Thoracic aorta (tissue), 2 donors: ENCODE measurements around the gene VASN. TPM values are rescaled to one million over a fixed set of nuclear protein-coding genes. Genes with fewer than 3 reads are reported as not detected.

Experiments
- ATAC-seq: fragments of 150-250 bp; one replicate; pipeline ENCODE4 v1.8.0; 2017; ENCODE audit warnings: low read depth; ENCODE audit not compliant: insufficient number of reproducible peaks, low FRiP score
- DNase-seq: peaks from one replicate; pipeline ENCODE4 v3.0.0-alpha.2; 2020; ENCODE audit warnings: low spot score
- H3K27ac ChIP-seq, 2 donors: fragments of 200-600 bp; sonication (generic); 1 replicate in 1 of 2; 2 replicates in 1 of 2; pipeline ENCODE4 v1.5.1; 2016; ENCODE audit warnings: mild to moderate bottlenecking in 2 of 2, moderate library complexity in 2 of 2
- H3K27me3 ChIP-seq: fragments of 200-600 bp; sonication (generic); replicated peaks from 2 replicates; pipeline ENCODE4 v1.6.0; 2016; ENCODE audit warnings: mild to moderate bottlenecking; ENCODE audit not compliant: insufficient read depth
- H3K36me3 ChIP-seq: fragments of 200-600 bp; sonication (generic); one replicate; pipeline ENCODE4 v1.5.1; 2016
- H3K4me1 ChIP-seq, 2 donors: fragments of 200-600 bp; sonication (generic); 1 replicate in 1 of 2; 2 replicates in 1 of 2; pipeline versions ENCODE4 v1.5.1 to v1.6.0; 2016; ENCODE audit warnings: low read depth in 2 of 2, mild to moderate bottlenecking in 1 of 2; ENCODE audit not compliant: control insufficient read depth in 1 of 2
- H3K4me3 ChIP-seq: fragments of 200-600 bp; sonication (generic); 2 replicates; pipeline ENCODE4 v1.5.1; 2016; ENCODE audit warnings: mild to moderate bottlenecking
- H3K9me3 ChIP-seq: fragments of 200-600 bp; sonication (generic); 2 replicates; pipeline ENCODE4 v1.5.1; 2016
- total RNA-seq, 2 donors: library from RNA; depleted of rRNA; stranded (reverse); fragments of >200 nt; gene quantifications; one replicate each; pipeline versions ENCODE4 v1.1.0 to v1.2.3, GENCODE V29; 2016
- TF ChIP-seq, protein P1 (sequence below): fragments of 200-600 bp; sonication (generic); IDR thresholded peaks from one replicate; pipeline ENCODE4 v1.5.1; 2019; ENCODE audit warnings: antibody characterized with exemption

VASN gene
- total RNA-seq, 2 donors from 2014 or later, result 197 to 217 TPM

DNA sequence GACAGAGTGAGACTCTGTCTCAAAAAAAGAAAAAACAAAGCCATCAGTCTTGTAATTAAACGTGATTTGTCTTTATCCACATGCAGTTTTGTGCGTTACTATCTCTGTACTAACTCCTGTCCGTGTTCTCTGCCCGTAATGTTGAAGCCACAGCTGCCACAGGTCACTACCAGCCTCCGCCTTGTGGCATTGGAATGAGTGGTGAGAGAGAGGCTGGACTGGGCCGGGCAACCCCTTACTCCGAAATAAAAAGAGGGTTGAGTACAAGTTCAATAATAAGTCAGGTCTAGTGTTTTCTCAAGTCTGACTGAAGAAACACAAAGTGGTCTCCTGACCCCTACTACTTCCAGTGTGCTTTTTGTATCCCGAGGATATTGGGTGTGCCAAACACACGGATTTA is 59.4 kb downstream of the VASN start:
- Histone ChIP-seq H3K4me3 (no peak overlapping the region), H3K27ac (no peak overlapping the region), H3K9me3 (no peaks in the 10 kb centered on the region), H3K27me3 (no peaks in the 10 kb centered on the region), H3K36me3 (no peaks in the 10 kb centered on the region), H3K4me1 (peaks cover 8 to 18% of the 10 kb centered on the region in 2 donors)
- TF ChIP-seq, protein P1, sequence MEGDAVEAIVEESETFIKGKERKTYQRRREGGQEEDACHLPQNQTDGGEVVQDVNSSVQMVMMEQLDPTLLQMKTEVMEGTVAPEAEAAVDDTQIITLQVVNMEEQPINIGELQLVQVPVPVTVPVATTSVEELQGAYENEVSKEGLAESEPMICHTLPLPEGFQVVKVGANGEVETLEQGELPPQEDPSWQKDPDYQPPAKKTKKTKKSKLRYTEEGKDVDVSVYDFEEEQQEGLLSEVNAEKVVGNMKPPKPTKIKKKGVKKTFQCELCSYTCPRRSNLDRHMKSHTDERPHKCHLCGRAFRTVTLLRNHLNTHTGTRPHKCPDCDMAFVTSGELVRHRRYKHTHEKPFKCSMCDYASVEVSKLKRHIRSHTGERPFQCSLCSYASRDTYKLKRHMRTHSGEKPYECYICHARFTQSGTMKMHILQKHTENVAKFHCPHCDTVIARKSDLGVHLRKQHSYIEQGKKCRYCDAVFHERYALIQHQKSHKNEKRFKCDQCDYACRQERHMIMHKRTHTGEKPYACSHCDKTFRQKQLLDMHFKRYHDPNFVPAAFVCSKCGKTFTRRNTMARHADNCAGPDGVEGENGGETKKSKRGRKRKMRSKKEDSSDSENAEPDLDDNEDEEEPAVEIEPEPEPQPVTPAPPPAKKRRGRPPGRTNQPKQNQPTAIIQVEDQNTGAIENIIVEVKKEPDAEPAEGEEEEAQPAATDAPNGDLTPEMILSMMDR, result no peak
- no peak for ATAC-seq
- DNase-seq, result no peak

Other genes with a start within 250 kb of the VASN start
- gene SRL, start 129.8 kb upstream of the VASN start, total RNA-seq, result 1 to 10 TPM in 1 of 2 donors, under 1 TPM in 1; 0.68 to 1.1 TPM
- 1 to 10 TPM; 3.5 to 7.6 TPM for gene TFAP4, start 98.8 kb upstream of the VASN start, total RNA-seq
- 10 to 100 TPM; 19.5 to 32.9 TPM for gene GLIS2, start 55.8 kb upstream of the VASN start, total RNA-seq
- gene PAM16, start 20.5 kb upstream of the VASN start, total RNA-seq, result 10 to 100 TPM; 18.4 to 21.1 TPM
- gene CORO7, start 44.7 kb downstream of the VASN start, total RNA-seq, result 10 to 100 TPM; 71.1 to 79.1 TPM
- gene DNAJA3, start 54.0 kb downstream of the VASN start, total RNA-seq, result 10 to 100 TPM; 35.2 to 52.2 TPM
- 10 to 100 TPM; 22.8 to 23.3 TPM for gene NMRAL1, start 102.8 kb downstream of the VASN start, total RNA-seq
- 10 to 100 TPM; 35.3 to 43.5 TPM for gene HMOX2, start 104.5 kb downstream of the VASN start, total RNA-seq
- 10 to 100 TPM; 33.2 to 33.5 TPM for gene CDIP1, start 166.9 kb downstream of the VASN start, total RNA-seq
- gene C16orf96, start 184.5 kb downstream of the VASN start, total RNA-seq, result not detected
- 10 to 100 TPM; 23.8 to 23.9 TPM for gene UBALD1, start 243.0 kb downstream of the VASN start, total RNA-seq